Panc1 (cell line): ENCODE measurements around the gene TCOF1.

Source experiments
- CTCF ChIP-seq: fragments of 450-650 bp; IDR thresholded peaks from 2 replicates; pipeline ENCODE4 v1.5.1; 2017; ENCODE audit warnings: mild to moderate bottlenecking
- POLR2AphosphoS5 ChIP-seq: IDR thresholded peaks from 2 replicates; pipeline ENCODE4 v1.6.1; 2012; ENCODE audit warnings: mild to moderate bottlenecking, low read depth, low read length, moderate library complexity

DNA sequence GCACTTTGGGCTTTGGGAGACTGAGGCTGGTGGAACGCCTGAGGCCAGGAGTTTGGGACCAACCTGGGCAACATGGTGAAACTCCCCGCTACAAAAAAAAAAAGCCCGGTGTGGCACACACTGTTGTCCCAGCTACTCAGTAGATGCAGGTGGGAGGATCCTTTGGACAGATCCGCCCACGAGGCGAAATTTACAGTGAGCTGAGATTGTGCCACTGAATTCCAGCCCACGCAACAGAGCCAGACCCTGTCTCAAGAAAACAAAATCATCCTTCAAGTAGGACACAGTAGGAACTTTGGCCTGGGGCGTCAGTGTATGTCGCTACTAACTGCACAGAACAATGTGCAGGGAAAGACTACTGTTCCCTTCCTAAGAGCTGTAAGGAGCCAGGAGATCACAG is 87.3 kb downstream of the TCOF1 start:
- TF ChIP-seq CTCF (no peak), POLR2AphosphoS5 (no peak)
